ENCODE data around the gene DCC.

GRCh38 chr18:52970686-52971085 is 630.7 kb downstream of the DCC start:
- TF ChIP-seq CTCF (conservative IDR thresholded peaks at IDR 0.05) = no peak
- TF ChIP-seq EZH2 (IDR thresholded peaks at IDR 0.05; ENCODE audit: low read depth) = no peak

All from PC-9 (cell line).